Endometrial microvascular endothelial cells (primary cell): ENCODE measurements around the gene BRINP2. TPM values are rescaled to one million over a fixed set of nuclear protein-coding genes. Genes with fewer than 3 reads are reported as not detected.

ENCODE experiments used
- in situ Hi-C: cut with HindIII; loops from 2 replicates; pipeline ENCODE4 v1.10.0; 2017; ENCODE audit warnings: low sequenced_read_pairs, low pct_unique_long_range_greater_than_20kb; ENCODE audit errors: inconsistent ontology term
- total RNA-seq: library from RNA; depleted of rRNA; stranded (reverse); fragments of >200 nt; gene quantifications from one replicate; pipeline ENCODE4 v1.2.3, GENCODE V29; 2015; ENCODE audit errors: inconsistent ontology term

BRINP2 gene
- total RNA-seq, 1 donor from 2014 or later = 0.09 TPM

GRCh38 chr1:177249231-177249630 lies 78.5 kb downstream of the BRINP2 start:
- in situ Hi-C loops = no loop called here

- in situ Hi-C loops = no loop called here
Measured at GRCh38 chr1:177252877-177253276, 82.1 kb downstream of the BRINP2 start.

GRCh38 chr1:177255411-177255810 lies 84.7 kb downstream of the BRINP2 start:
- in situ Hi-C loops = no loop called here

GRCh38 chr1:177256153-177257075 lies 85.7 kb downstream of the BRINP2 start:
- in situ Hi-C loops = no loop called here

- in situ Hi-C loops = no loop called here
Measured at GRCh38 chr1:177257128-177257527, 86.4 kb downstream of the BRINP2 start.

GRCh38 chr1:177257576-177257975 lies 86.8 kb downstream of the BRINP2 start:
- in situ Hi-C loops = no loop called here

- in situ Hi-C loops = no loop called here
Measured at GRCh38 chr1:177270863-177271262, 100.1 kb downstream of the BRINP2 start.

GRCh38 chr1:177273141-177273540 lies 102.4 kb downstream of the BRINP2 start:
- in situ Hi-C loops = no loop called here

- in situ Hi-C loops = no loop called here
Measured at GRCh38 chr1:177274687-177275211, 104.0 kb downstream of the BRINP2 start.

- in situ Hi-C loops = no loop called here
Measured at GRCh38 chr1:177275736-177276135, 105.0 kb downstream of the BRINP2 start.

GRCh38 chr1:177278626-177279390 lies 108.0 kb downstream of the BRINP2 start:
- in situ Hi-C loops = no loop called here

GRCh38 chr1:177281901-177282300 lies 111.1 kb downstream of the BRINP2 start:
- in situ Hi-C loops = no loop called here

- in situ Hi-C loops = no loop called here
Measured at GRCh38 chr1:177282976-177283375, 112.2 kb downstream of the BRINP2 start.

- in situ Hi-C loops = no loop called here
Measured at GRCh38 chr1:177283380-177283779, 112.6 kb downstream of the BRINP2 start.

GRCh38 chr1:177286396-177286795 lies 115.6 kb downstream of the BRINP2 start:
- in situ Hi-C loops = no loop called here

- in situ Hi-C loops = no loop called here
Measured at GRCh38 chr1:177287270-177287669, 116.5 kb downstream of the BRINP2 start.

GRCh38 chr1:177287994-177288393 lies 117.2 kb downstream of the BRINP2 start:
- in situ Hi-C loops = no loop called here

GRCh38 chr1:177289532-177289931 lies 118.8 kb downstream of the BRINP2 start:
- in situ Hi-C loops = no loop called here

- in situ Hi-C loops = no loop called here
Measured at GRCh38 chr1:177300431-177300830, 129.7 kb downstream of the BRINP2 start.
